Right ventricle myocardium superior (tissue), 1 donor: ENCODE results near the gene LMAN1. TPM values are rescaled to one million over a fixed set of nuclear protein-coding genes. Genes with fewer than 3 reads are reported as not detected.
A peak's percentile ranks its signal among the peaks of the same experiment; 100 is the strongest.

ENCODE experiments used
- ATAC-seq: fragments of 200-7000 bp; cut with Tn5 transposase; one replicate; pipeline ENCODE4 v1.9.1; 2020; ENCODE audit warnings: mild to moderate bottlenecking; ENCODE audit not compliant: poor library complexity
- DNase-seq: peaks from one replicate; pipeline ENCODE4 v3.0.0-alpha.2; 2020
- intact Hi-C: fragments of 100-400 bp; cut with DNase I; formaldehyde crosslinking; loops from one replicate; pipeline ENCODE4 v1.11.2; 2022
- total RNA-seq: library from RNA; stranded (reverse); fragmentation: NEBNext Ultra II Directional; extraction: Animal tissue kit (Norgen Biotek cat#: 25700); gene quantifications from one replicate; pipeline ENCODE4 v1.2.1, GENCODE V29; 2021
- donor health status: DM: no; HTN: yes; CAD: no; lungs with severe emphysema.

The LMAN1 gene
- total RNA-seq, 1 donor from 2014 or later = 48.1 TPM

- intact Hi-C loops = no loop called here
- no peak for DNase-seq
Observed at GRCh38 chr18:59376351-59376935, 17.4 kb upstream of the LMAN1 start.

GRCh38 chr18:59374128-59374527, 15.1 kb upstream of the LMAN1 start:
- DNase-seq = no peak
- intact Hi-C loops = no loop called here
- no peak for ATAC-seq

More at GRCh38 chr18:59376351-59376935, 17.4 kb upstream of the LMAN1 start:
- no peak for ATAC-seq

- no peak for ATAC-seq
- DNase-seq = no peak
- intact Hi-C loops = no loop called here
Observed at GRCh38 chr18:59372975-59373374, 13.9 kb upstream of the LMAN1 start.

- ATAC-seq (no peak), DNase-seq (no peak)
- intact Hi-C loops = no loop called here
Observed at GRCh38 chr18:59360381-59360780, 1.3 kb upstream of the LMAN1 start.

GRCh38 chr18:59359576-59359952, 499 bp upstream of the LMAN1 start:
- ATAC-seq (peak; percentile 34), DNase-seq (no peak)
- intact Hi-C loops = no loop called here

GRCh38 chr18:59358414-59358711, 702 bp downstream of the LMAN1 start:
- no peak for DNase-seq
- intact Hi-C loops = no loop called here
- ATAC-seq = no peak

GRCh38 chr18:59357928-59358327, 1.1 kb downstream of the LMAN1 start:
- intact Hi-C loops = no loop called here

GRCh38 chr18:59354731-59355130, 4.3 kb downstream of the LMAN1 start:
- intact Hi-C loops = no loop called here
- DNase-seq = no peak
- no peak for ATAC-seq

More at GRCh38 chr18:59357928-59358327, 1.1 kb downstream of the LMAN1 start:
- ATAC-seq = no peak
- DNase-seq = no peak

- DNase-seq = no peak
- ATAC-seq = no peak
- intact Hi-C loops = no loop called here
Observed at GRCh38 chr18:59353079-59353680, 5.9 kb downstream of the LMAN1 start.

GRCh38 chr18:59352250-59352855, 6.7 kb downstream of the LMAN1 start:
- intact Hi-C loops = no loop called here

GRCh38 chr18:59345556-59345955, 13.5 kb downstream of the LMAN1 start:
- ATAC-seq (no peak), DNase-seq (no peak)
- intact Hi-C loops = no loop called here

More at GRCh38 chr18:59352250-59352855, 6.7 kb downstream of the LMAN1 start:
- DNase-seq (no peak), ATAC-seq (no peak)

- intact Hi-C loops = no loop called here
- DNase-seq (no peak), ATAC-seq (no peak)
Observed at GRCh38 chr18:59344996-59345395, 14.1 kb downstream of the LMAN1 start.

GRCh38 chr18:59343926-59344325, 15.1 kb downstream of the LMAN1 start:
- DNase-seq (no peak), ATAC-seq (no peak)
- intact Hi-C loops = no loop called here

GRCh38 chr18:59340817-59341216, 18.2 kb downstream of the LMAN1 start:
- DNase-seq (no peak), ATAC-seq (no peak)
- intact Hi-C loops = no loop called here

GRCh38 chr18:59340312-59340711, 18.8 kb downstream of the LMAN1 start:
- no peak for ATAC-seq
- intact Hi-C loops = no loop called here
- DNase-seq = no peak

- ATAC-seq (peak; percentile 79), DNase-seq (no peak)
- intact Hi-C loops = no loop called here
Observed at GRCh38 chr18:59332986-59333385, 26.1 kb downstream of the LMAN1 start.

- no peak for DNase-seq
- ATAC-seq = no peak
- intact Hi-C loops = no loop called here
Observed at GRCh38 chr18:59328683-59329082, 30.4 kb downstream of the LMAN1 start.

GRCh38 chr18:59325965-59326364, 33.1 kb downstream of the LMAN1 start:
- intact Hi-C loops = no loop called here
- ATAC-seq (no peak), DNase-seq (no peak)

GRCh38 chr18:59324623-59324971, 34.5 kb downstream of the LMAN1 start:
- intact Hi-C loops = no loop called here
- ATAC-seq = no peak
- no peak for DNase-seq

- no peak for DNase-seq
- no peak for ATAC-seq
- intact Hi-C loops = no loop called here
Observed at GRCh38 chr18:59323931-59324622, 35.0 kb downstream of the LMAN1 start.
